ENCODE measurements around the gene SMAD2.

Gene SMAD2

GRCh38 chr18:47898055-47898454 is 32.4 kb downstream of the SMAD2 start:
- no peak for DNase-seq (ENCODE audit: low read depth in 3 of 3, low spot score in 1 of 3)

- DNase-seq (ENCODE audit: low read depth in 3 of 3, low spot score in 1 of 3), result no peak
Observed at GRCh38 chr18:47895565-47896250, 34.8 kb downstream of the SMAD2 start.

GRCh38 chr18:47893939-47894699 is 36.3 kb downstream of the SMAD2 start:
- DNase-seq (ENCODE audit: low read depth in 3 of 3, low spot score in 1 of 3), result no peak

- no peak for DNase-seq (ENCODE audit: low read depth in 3 of 3, low spot score in 1 of 3)
Observed at GRCh38 chr18:47893047-47893446, 37.4 kb downstream of the SMAD2 start.

- no peak for DNase-seq (ENCODE audit: low read depth in 3 of 3, low spot score in 1 of 3)
Observed at GRCh38 chr18:47888156-47888555, 42.3 kb downstream of the SMAD2 start.

GRCh38 chr18:47887227-47887626 is 43.2 kb downstream of the SMAD2 start:
- no peak for DNase-seq (ENCODE audit: low read depth in 3 of 3, low spot score in 1 of 3)

- no peak for DNase-seq (ENCODE audit: low read depth in 3 of 3, low spot score in 1 of 3)
Observed at GRCh38 chr18:47883771-47884413, 46.6 kb downstream of the SMAD2 start.

GRCh38 chr18:47882641-47883040 is 47.8 kb downstream of the SMAD2 start:
- no peak for DNase-seq (ENCODE audit: low read depth in 3 of 3, low spot score in 1 of 3)

- no peak for DNase-seq (ENCODE audit: low read depth in 3 of 3, low spot score in 1 of 3)
Observed at GRCh38 chr18:47881752-47882455, 48.6 kb downstream of the SMAD2 start.

GRCh38 chr18:47881042-47881441 is 49.4 kb downstream of the SMAD2 start:
- no peak for DNase-seq (ENCODE audit: low read depth in 3 of 3, low spot score in 1 of 3)

- DNase-seq (ENCODE audit: low read depth in 3 of 3, low spot score in 1 of 3), result no peak
Observed at GRCh38 chr18:47877892-47878291, 52.6 kb downstream of the SMAD2 start.

GRCh38 chr18:47876813-47877212 is 53.6 kb downstream of the SMAD2 start:
- DNase-seq (ENCODE audit: low read depth in 3 of 3, low spot score in 1 of 3), result no peak

- DNase-seq (ENCODE audit: low read depth in 3 of 3, low spot score in 1 of 3), result no peak
Observed at GRCh38 chr18:47873625-47874024, 56.8 kb downstream of the SMAD2 start.

- no peak for DNase-seq (ENCODE audit: low read depth in 3 of 3, low spot score in 1 of 3)
Observed at GRCh38 chr18:47872426-47872825, 58.0 kb downstream of the SMAD2 start.

GRCh38 chr18:47871288-47871687 is 59.2 kb downstream of the SMAD2 start:
- DNase-seq (ENCODE audit: low read depth in 3 of 3, low spot score in 1 of 3), result no peak

GRCh38 chr18:47870605-47871004 is 59.9 kb downstream of the SMAD2 start:
- no peak for DNase-seq (ENCODE audit: low read depth in 3 of 3, low spot score in 1 of 3)

- DNase-seq (ENCODE audit: low read depth in 3 of 3, low spot score in 1 of 3), result no peak
Observed at GRCh38 chr18:47868744-47869143, 61.7 kb downstream of the SMAD2 start.

- no peak for DNase-seq (ENCODE audit: low read depth in 3 of 3, low spot score in 1 of 3)
Observed at GRCh38 chr18:47865183-47865582, 65.3 kb downstream of the SMAD2 start.

GRCh38 chr18:47863041-47863440 is 67.4 kb downstream of the SMAD2 start:
- no peak for DNase-seq (ENCODE audit: low read depth in 3 of 3, low spot score in 1 of 3)

GRCh38 chr18:47858607-47859006 is 71.9 kb downstream of the SMAD2 start:
- no peak for DNase-seq (ENCODE audit: low read depth in 3 of 3, low spot score in 1 of 3)

GRCh38 chr18:47847635-47848034 is 82.8 kb downstream of the SMAD2 start:
- DNase-seq (ENCODE audit: low read depth in 3 of 3, low spot score in 1 of 3), result no peak

GRCh38 chr18:47846431-47846830 is 84.0 kb downstream of the SMAD2 start:
- no peak for DNase-seq (ENCODE audit: low read depth in 3 of 3, low spot score in 1 of 3)
